ENCODE data around the gene CENPN.

The CENPN gene

GRCh38 chr16:81081014-81081413, 74.0 kb downstream of the CENPN start:
- DNase-seq, result no peak
